ENCODE data around the gene MTARC2.

The MTARC2 gene

DNA sequence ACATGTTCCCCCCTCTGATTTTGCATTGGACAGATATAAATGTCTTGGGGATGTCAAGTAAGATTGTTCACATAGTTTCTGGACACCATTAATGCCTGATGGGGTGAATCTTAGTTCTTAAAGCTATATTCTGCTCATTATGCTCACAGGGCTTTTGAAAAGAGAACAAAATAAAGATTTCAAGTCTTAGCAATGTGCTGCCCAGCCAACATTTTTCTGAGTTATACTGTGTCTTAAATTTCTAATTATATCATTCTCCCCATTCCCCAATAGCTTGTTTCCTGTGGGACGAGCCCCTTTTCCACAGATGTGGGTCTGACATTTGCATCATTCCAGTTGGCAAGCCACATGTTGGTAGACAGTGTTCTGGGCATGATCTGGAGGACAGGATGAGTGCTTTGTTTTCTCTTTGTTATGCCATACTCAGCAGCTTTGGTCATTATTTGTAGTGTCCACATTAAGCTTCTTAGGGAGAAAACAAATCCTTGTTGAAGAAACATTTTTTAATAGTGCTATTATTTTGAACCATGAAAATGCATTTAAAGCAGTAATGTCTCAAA lies 71.4 kb downstream of the MTARC2 start:
- H3K9me3 Mint-ChIP-seq: peaks cover 0 to 1% of the 10 kb centered on the region in 2 donors
- no peaks in the 10 kb centered on the region for H3K36me3 Mint-ChIP-seq (ENCODE audit: insufficient read depth)
- ATAC-seq (replicated peaks) (no peak), DNase-seq (no peak)
- H3K27ac Mint-ChIP-seq: no peak overlapping the region
- no peak overlapping the region for H3K4me3 Mint-ChIP-seq
- H3K27me3 Mint-ChIP-seq: peaks cover 0 to 21% of the 10 kb centered on the region in 2 donors
- H3K4me1 Mint-ChIP-seq (ENCODE audit: low read depth in 2 of 2): no peaks in the 10 kb centered on the region

GRCh38 chr1:220824031-220824989 lies 76.2 kb downstream of the MTARC2 start:
- ATAC-seq (replicated peaks) (no peak), DNase-seq (no peak)
- H3K9me3 Mint-ChIP-seq: peaks cover 0 to 1% of the 10 kb centered on the region in 2 donors
- no peak overlapping the region for H3K27ac Mint-ChIP-seq
- peaks cover 0 to 2% of the 10 kb centered on the region in 2 donors for H3K4me1 Mint-ChIP-seq (ENCODE audit: low read depth in 2 of 2)
- H3K4me3 Mint-ChIP-seq: no peak overlapping the region
- H3K27me3 Mint-ChIP-seq: peaks cover 21 to 26% of the 10 kb centered on the region in 2 donors
- no peaks in the 10 kb centered on the region for H3K36me3 Mint-ChIP-seq (ENCODE audit: insufficient read depth)

- Mint-ChIP-seq H3K9me3 (no peaks in the 10 kb centered on the region), H3K4me1 (ENCODE audit: low read depth in 2 of 2) (peaks cover 0 to 2% of the 10 kb centered on the region in 2 donors), H3K27me3 (peaks cover 27 to 39% of the 10 kb centered on the region in 2 donors), H3K4me3 (no peak overlapping the region), H3K36me3 (ENCODE audit: insufficient read depth) (no peaks in the 10 kb centered on the region), H3K27ac (no peak overlapping the region)
- DNase-seq (no peak), ATAC-seq (replicated peaks) (no peak)
Observed at GRCh38 chr1:220825819-220826551, 77.9 kb downstream of the MTARC2 start.

DNA sequence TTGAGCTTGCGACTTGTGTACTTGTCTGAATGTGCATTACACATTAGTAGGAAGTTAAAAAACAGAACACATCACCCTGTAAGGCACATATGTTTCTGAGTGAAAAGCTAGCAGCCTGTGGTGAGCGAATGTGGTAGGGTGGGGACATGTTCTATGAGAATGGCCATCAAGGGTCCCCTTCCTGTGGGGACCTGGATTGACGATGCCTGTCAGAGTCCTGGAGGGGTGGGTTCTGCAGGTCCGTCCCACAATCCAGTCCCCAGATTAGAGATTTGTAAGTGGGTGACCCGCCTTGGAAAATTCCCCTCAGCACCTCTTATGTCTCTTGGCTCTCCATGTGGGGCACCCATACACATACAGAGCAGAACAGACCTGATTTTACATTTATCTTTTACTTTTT lies 78.6 kb downstream of the MTARC2 start:
- H3K27ac Mint-ChIP-seq: no peak overlapping the region
- H3K4me3 Mint-ChIP-seq: no peak overlapping the region
- no peaks in the 10 kb centered on the region for H3K9me3 Mint-ChIP-seq
- H3K27me3 Mint-ChIP-seq: peaks cover 29 to 45% of the 10 kb centered on the region in 2 donors
- peaks cover 0 to 2% of the 10 kb centered on the region in 2 donors for H3K4me1 Mint-ChIP-seq (ENCODE audit: low read depth in 2 of 2)
- no peak for ATAC-seq (replicated peaks)
- H3K36me3 Mint-ChIP-seq (ENCODE audit: insufficient read depth): no peaks in the 10 kb centered on the region
- no peak for DNase-seq

GRCh38 chr1:220827445-220828178 lies 79.5 kb downstream of the MTARC2 start:
- peaks cover 29 to 45% of the 10 kb centered on the region in 2 donors for H3K27me3 Mint-ChIP-seq
- no peak for DNase-seq
- H3K4me3 Mint-ChIP-seq: no peak overlapping the region
- ATAC-seq (replicated peaks): no peak
- H3K9me3 Mint-ChIP-seq: no peaks in the 10 kb centered on the region
- peaks cover 0 to 2% of the 10 kb centered on the region in 2 donors for H3K4me1 Mint-ChIP-seq (ENCODE audit: low read depth in 2 of 2)
- H3K36me3 Mint-ChIP-seq (ENCODE audit: insufficient read depth): no peaks in the 10 kb centered on the region
- H3K27ac Mint-ChIP-seq: no peak overlapping the region

GRCh38 chr1:220828179-220828490 lies 80.0 kb downstream of the MTARC2 start:
- Mint-ChIP-seq H3K27ac (no peak overlapping the region), H3K4me3 (no peak overlapping the region), H3K36me3 (ENCODE audit: insufficient read depth) (no peaks in the 10 kb centered on the region), H3K4me1 (ENCODE audit: low read depth in 2 of 2) (peaks cover 0 to 2% of the 10 kb centered on the region in 2 donors), H3K27me3 (peaks cover 29 to 45% of the 10 kb centered on the region in 2 donors), H3K9me3 (no peaks in the 10 kb centered on the region)
- ATAC-seq (replicated peaks) (no peak), DNase-seq (no peak)

DNA sequence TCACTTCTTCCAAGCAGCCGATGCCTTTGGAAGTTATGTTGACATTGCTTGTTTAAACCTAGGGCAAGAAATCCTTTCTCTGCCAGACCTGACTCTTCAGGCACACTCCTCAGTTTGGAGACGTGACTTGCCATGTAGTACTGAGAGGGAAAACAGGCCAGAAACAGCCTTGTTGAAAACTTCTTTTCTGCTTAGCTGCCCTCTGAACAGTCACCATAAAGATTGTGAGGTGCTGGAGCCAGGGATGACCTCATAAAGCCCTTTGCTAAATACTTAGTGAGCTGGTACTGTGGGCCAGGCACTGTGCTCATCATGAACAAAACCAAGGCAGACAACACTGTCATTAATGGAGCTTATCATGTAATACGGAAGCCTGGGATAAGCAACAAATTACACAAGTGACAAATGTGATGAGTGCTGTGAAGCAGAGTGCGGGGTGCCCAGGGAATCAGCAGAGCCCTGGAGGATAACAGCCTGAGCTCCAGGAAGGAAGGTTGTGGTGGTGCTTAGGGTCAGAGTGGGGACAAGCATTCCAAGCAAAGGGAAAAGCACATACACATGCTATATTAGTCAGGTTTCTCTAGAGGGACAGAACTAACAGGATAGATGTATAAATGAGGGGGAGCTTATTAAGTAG lies 80.9 kb downstream of the MTARC2 start:
- Mint-ChIP-seq H3K27ac (no peak overlapping the region), H3K36me3 (ENCODE audit: insufficient read depth) (no peaks in the 10 kb centered on the region)
- no peak for ATAC-seq (replicated peaks)

DNA sequence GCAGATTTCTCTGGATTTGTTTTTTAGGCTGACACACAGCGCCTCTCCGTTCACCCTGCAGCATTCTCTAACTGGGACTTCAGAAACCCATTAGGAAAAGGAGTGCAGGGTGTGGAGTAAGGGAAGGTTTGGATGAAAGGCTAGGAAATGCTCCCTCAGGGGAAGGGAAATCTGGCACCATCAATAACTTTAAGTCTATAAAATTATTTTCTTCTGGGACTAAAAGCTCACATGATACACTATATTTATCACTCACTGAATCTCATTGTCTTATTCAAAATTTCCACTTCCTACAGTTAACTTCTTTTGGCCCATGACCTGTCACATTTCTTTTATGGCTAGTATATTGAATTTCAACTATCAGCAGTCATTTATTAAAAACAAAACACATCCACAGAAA lies 85.3 kb downstream of the MTARC2 start:
- Mint-ChIP-seq H3K4me1 (ENCODE audit: low read depth in 2 of 2) (no peaks in the 10 kb centered on the region), H3K9me3 (peaks cover 0 to 7% of the 10 kb centered on the region in 2 donors), H3K27me3 (peaks cover 21 to 35% of the 10 kb centered on the region in 2 donors), H3K36me3 (ENCODE audit: insufficient read depth) (no peaks in the 10 kb centered on the region), H3K4me3 (no peak overlapping the region), H3K27ac (no peak overlapping the region)
- ATAC-seq (replicated peaks) (no peak), DNase-seq (no peak)

More for the DNA sequence above, 80.9 kb downstream of the MTARC2 start:
- no peaks in the 10 kb centered on the region for H3K9me3 Mint-ChIP-seq
- no peak overlapping the region for H3K4me3 Mint-ChIP-seq
- peaks cover 33 to 51% of the 10 kb centered on the region in 2 donors for H3K27me3 Mint-ChIP-seq
- DNase-seq: no peak
- H3K4me1 Mint-ChIP-seq (ENCODE audit: low read depth in 2 of 2): peaks cover 0 to 2% of the 10 kb centered on the region in 2 donors

Data from effector memory CD8-positive, alpha-beta T cell (primary cell).